AG09309 (cell line): Measurements from ENCODE around the gene ZNF268.

Experiments
- DNase-seq: peaks from one replicate; pipeline ENCODE4 v3.0.0-alpha.2; 2010; ENCODE audit warnings: low read depth
- H3K4me3 ChIP-seq: 2 replicates; pipeline ENCODE4 v1.5.1; 2011; ENCODE audit warnings: mild to moderate bottlenecking, low read depth, low read length, moderate library complexity; ENCODE audit not compliant: control insufficient read depth
- CTCF ChIP-seq: IDR thresholded peaks from 2 replicates; pipeline ENCODE4 v1.5.1; 2011; ENCODE audit warnings: mild to moderate bottlenecking, low read depth, low read length, inconsistent platforms; ENCODE audit not compliant: insufficient read depth, control insufficient read depth; ENCODE audit errors: missing control alignments

ZNF268 gene

GRCh38 chr12:133256321-133256720 is 75.0 kb downstream of the ZNF268 start:
- TF ChIP-seq CTCF, result no peak
- no peak for DNase-seq
- H3K4me3 ChIP-seq, result no peak overlapping the region

GRCh38 chr12:133264173-133264572 is 82.9 kb downstream of the ZNF268 start:
- no peak overlapping the region for H3K4me3 ChIP-seq
- no peak for TF ChIP-seq CTCF
- DNase-seq, result no peak
